Activated CD8-positive, alpha-beta memory T cell treated with anti-CD3 and anti-CD28 coated beads for 24 hours (primary cell): ENCODE data around the gene SH3PXD2A.
"Not testable (repeated sequence)": the region's sequence is repeated elsewhere in the genome, so short reads cannot be mapped to it uniquely, and the experiment has no call there.

Source experiments
- DNase-seq: peaks from one replicate; pipeline ENCODE4 v3.0.0-alpha.2; 2020

The SH3PXD2A gene

DNA sequence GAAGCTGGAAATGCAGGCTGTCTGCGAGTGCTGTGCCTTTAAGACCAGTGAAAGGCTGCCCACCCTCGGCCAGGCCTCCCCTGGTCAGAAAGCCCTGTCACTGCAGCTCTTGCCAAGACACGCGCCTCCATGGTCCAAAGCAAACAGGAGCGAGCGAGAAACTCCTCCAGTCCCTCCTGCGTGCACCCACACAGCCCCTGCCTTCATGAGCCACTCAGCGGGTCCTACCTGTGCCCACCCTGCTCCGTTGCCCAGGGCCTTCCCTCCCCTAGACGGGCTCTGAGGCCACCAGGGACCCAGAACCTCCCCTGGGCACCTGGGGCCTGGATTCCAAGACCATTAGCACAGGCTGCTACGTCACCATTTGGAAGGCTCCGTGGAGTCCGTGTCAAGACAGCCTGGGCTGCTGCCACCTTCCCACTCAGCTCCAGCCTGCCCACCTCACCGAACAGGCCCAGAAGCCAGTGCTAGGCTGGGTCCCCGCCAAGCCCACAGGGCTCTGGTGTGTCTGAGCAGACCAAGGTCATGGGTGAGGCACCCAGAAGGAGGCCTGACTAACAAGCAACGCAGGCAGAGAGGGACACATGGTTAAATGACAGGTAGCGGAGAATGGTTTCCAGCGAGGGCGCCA lies 217.3 kb downstream of the SH3PXD2A start:
- DNase-seq: no peak

DNA sequence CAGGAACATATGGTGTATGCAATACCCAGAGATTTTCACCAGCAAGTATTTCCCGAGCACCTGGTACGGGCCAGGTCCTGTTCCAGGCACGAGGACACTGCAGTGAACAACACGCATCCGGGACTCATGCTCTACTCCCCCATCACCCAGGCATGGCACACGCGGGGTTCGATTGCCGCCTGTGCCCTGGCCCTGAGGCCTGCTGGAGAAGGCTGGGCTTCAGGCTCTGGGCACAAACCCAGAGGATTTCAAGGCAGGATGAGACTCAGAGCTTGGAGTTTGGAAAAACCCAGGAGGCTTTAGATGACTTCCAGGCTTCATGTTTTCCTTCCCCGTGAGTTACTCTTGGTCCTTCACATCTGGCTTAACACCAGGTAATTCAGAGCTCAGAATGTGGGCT lies 218.4 kb downstream of the SH3PXD2A start:
- DNase-seq: no peak

DNA sequence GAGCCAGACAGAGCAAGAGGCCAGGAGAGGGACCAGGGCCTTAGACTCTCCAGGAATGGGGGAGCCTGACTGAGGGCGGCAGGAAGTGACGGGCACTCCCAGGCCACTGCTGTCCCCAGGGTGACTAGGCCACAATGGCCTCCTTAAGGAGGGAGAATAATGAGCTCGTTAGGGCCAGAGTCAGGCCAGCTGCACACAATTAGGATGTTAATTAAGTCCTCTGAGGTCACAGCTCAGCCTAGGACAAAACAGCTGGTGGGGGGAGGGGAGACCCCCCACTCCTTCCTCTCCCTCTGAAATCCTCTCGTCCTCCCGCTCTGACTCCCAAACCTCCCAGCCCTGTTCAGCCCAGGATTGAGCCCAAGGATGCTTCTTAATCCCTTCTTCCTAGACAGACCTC lies 218.9 kb downstream of the SH3PXD2A start:
- no peak for DNase-seq

DNA sequence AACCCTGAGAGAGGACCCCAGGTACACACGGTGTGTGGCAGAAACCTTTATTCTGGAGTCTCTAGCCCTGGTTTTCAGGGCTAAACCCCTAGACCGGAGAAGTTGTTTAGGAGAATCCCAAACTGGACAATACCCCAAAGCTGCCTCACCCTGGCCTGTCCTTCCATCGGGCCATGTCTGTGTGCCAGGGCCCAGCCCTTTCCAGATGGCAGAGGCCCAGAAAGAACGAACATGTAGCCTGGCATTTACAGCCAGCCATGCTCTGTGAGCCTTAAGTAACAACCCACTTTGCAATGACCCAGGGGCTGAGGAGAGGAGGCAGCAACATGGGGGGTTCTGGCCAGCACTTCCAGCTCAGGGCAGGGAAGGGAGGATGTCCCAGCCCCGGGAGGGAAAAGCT lies 219.8 kb downstream of the SH3PXD2A start:
- no peak for DNase-seq

DNA sequence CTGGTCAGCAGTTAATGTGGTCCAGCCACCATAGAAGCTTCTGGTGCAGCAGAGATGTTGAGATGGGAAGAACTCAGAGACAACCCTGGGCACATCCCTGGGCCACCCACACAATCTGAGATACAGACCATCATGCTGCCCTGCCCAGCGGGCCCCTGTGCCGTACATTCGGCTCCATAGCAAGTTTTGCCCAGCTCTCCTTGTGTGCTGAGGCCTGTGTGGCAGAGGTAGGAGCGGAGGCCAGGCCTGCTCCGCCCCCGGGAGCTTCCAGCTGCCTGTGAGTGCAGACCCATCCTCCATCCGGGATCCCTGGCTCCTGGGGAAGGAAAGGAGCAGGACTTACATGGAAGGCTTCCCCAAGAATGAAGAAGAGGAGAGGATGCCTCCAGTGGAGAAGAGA lies 221.5 kb downstream of the SH3PXD2A start:
- no peak for DNase-seq

GRCh38 chr10:103632871-103633270 lies 222.5 kb downstream of the SH3PXD2A start:
- not testable (repeated sequence) for DNase-seq

- no peak for DNase-seq
These were observed 223.1 kb downstream of the SH3PXD2A start for GRCh38 chr10:103632247-103632642.

DNA sequence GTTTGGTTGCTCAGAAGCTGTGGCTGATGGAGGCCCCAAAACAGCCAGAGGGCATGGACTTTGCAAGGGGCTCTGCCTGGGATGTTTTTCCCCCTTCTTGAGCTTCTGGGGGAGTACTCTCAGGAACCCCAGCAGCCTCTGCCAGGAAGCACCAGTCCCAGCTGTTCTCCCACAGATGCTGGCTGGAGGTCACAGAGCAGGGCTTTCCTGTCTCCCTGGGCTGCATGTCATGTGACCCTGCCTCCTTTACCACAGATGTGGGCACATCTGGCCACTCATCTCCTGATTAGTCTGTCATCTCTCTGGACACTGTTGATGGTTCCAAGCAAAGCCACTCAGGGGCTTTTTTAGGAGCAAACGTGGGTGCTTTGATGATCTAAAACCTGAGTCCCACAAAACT lies 225.2 kb downstream of the SH3PXD2A start:
- DNase-seq: no peak

DNA sequence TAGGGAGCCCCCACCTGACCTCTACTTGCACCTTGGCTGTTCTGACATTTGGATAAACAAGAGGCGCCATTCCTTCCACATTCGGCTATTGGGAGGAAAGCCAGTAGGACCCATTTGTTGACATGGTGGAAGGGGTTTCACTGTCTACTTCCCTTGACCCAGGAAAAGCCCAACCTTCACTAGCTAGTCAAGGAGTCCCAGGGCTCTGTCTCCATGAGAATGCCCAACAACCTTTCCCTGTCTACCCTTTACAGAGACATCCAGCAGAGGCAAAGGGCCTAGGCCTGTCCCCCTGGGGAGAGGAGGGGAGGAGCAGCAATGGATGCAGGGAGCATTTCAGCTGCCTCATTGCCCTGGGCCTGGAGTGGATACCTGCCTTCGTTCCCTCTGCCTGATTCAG lies 225.8 kb downstream of the SH3PXD2A start:
- no peak for DNase-seq

GRCh38 chr10:103627893-103628292 lies 227.5 kb downstream of the SH3PXD2A start:
- no peak for DNase-seq

DNA sequence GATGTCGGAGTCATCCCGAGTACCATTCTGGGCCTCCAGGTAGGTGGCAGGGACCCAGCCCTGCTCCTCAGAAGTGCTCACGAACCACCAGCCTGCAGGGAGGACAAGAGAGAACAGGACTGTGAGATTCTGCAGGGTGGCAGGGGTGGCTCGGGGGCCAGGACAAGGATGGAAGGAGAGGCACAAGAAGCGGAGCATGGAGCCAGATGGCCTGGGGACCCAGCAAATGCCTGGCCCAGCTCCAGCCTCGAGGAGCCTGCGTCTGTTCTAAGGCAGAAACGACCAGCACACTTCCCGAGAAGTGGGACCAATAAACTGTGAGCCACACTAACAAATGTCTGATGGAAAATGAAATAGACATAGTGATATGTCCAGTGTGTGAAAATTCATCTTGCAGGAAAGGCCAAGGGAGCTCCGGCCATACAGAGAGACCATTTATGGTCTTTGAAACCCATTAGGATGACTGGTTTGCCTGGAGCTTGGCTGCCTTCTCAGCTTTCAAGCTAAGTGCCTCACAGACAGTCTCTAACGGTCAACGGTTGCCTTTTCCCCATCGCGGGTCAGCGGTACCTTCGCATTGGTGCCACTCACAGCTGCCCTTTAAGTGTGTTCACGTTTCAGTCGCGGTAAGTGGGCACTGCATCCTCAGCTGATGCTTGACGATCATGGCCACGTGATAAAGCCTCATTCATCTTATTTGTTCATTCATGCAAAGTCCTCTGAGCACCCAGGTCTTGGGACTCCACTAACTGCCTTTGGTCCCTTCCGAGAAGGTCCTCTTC lies 228.1 kb downstream of the SH3PXD2A start:
- DNase-seq: no peak

- no peak for DNase-seq
These were observed 229.2 kb downstream of the SH3PXD2A start for GRCh38 chr10:103626178-103626577.

DNA sequence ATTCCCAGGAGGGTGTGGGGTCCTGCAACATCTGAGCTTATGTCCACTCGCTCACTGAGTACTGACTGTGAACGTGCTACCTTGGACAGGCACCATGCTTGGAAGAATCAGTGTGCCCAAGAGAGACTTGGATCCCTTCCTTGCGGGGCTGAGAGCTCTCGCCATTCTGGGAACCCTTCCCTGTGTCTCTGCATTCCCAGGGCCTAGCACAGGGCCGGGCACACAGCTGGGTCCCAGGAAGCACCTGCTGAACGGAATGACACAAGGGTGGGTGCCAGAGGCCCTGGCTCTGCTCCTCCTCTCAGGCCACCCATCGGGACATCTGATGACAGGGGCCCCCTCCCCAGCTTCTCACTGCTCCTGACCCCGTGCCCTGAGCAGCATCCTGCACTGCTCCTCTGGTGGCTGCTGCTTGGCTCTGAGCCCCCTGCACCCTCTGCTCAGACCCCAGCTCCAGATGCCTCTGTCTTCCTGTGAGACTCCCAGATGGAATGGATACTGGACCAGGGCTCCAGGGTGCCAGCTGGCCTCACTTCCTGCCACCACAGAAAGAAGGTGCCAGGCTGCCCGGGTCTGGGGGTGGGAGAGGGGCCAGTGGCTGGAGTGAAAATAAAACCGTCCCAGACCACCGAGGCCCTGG lies 232.3 kb downstream of the SH3PXD2A start:
- no peak for DNase-seq

DNA sequence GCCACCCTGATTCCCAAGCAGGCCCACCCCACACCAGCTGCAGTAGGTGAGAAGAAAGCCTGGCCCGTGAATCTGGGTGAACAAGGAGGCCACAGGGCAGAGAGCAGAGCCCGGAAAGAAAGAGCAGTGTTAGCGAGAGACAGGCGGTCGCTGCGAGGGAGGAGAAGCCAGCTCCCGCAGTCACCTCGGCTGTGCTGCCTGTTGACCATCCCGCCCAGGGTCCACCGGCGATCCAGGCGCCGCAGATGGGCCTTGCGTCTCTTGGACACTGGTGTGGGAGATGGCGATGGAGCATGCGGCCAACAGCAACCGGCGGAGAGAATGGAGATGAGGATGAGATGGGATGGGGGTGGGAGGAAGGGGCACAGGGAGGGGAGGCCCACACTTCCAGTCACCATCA lies 233.1 kb downstream of the SH3PXD2A start:
- DNase-seq: no peak

- DNase-seq: no peak
These were observed 233.6 kb downstream of the SH3PXD2A start for GRCh38 chr10:103621783-103622125.

DNA sequence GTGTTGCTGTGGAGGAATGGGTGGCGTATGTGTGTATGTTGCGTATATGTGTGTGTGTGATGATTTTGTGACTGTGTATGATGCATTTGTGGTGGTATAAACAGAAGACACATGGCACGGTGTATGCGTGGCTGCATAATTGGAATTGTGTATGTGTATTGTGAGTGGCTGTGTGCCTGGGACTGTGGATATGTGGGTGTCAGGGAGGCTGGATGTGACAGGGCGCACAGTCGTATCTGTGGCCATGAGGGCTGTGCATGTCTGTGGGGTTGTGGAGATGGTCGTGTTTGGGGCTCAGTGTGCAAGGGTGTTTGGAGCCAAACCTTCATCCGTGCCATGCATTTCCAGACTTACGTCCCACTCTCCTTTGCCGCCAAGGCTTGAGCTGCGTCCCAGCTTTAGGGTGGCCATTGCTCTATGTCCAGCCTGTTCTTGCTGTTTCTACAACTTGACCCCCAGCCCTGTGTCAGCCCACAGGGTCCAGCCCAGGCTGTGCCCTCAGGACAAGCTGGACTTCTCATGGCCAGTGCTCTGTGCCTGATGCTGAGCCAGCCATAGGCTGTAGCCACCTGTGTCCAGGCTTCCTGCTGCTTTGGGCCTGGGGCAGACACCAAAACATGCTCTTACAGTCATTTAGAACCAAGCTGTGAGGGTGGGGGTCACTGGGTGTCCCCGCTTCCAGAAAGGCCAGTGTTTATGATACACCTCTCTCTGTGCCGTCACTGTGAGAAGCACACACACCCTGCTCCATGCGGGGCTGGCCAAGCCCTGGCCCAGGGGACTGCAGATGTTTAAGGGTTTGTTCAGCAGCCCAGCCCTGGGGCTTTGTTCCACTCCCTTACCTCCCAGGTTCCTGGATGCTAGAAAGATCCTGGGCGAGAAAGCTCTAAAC lies 234.2 kb downstream of the SH3PXD2A start:
- DNase-seq: no peak

DNA sequence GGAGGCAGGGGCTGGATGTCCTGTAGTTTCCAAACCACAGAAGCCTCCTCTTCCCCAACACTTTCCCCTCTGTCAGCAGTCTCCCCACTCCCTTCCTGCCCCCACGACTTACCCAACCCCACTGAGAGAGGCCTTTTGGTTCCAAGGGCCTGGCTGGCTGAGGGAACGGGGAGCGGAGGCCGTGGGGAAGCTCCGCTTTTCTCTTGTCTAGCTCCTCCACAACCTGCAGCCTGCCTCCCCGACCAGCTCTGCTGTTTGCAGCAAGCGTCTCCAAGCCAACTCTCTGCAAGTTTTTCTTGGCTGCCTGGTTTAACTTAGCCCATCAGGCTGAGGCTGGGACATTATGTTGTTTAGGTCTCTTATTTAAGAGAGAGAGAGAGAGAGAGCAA lies 235.0 kb downstream of the SH3PXD2A start:
- DNase-seq: no peak

DNA sequence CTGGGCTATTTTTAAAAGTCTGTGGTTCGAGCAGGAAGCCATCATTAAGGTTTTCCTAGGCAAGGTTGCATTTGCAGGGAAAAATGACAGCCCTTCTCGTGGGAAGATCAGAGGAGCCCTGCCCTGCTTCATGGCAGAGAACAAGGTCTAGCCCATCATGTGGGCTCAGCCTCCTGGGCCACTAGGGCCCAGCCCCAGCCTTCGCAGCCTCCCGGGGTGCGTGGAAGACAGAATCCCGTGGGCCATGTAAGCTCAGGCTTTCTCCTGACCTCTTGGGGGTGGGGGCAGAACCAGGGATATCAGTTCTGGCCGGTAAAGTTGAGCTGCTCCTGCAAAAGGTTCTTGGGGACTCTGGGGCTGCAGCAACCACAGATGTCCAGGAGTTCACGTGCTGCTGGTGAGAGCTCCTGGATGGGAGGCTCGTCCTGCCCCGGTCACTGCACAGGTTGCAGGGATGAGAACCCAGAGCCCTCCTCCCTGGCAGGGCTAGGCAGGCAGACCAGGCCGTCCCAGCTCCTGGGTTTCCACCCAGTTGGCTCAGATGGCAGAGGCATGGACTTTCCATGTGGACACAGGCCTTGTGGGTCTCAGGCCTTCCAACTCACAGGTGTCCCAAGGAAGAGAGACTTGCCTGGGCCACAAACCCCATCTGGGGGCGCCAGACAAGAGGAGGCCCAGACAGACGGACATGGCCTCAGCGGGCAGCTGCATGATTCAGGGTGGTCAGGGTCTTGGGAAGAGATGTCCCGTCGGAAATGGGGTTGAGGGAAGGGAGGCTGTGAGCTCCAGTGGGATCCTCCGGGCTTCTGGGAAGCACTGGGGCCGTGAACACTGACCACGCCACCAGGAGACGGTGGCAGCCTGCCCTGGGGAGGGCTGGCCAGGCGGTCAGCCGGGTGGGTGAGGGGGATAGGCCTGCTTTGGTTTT lies 235.7 kb downstream of the SH3PXD2A start:
- no peak for DNase-seq

DNA sequence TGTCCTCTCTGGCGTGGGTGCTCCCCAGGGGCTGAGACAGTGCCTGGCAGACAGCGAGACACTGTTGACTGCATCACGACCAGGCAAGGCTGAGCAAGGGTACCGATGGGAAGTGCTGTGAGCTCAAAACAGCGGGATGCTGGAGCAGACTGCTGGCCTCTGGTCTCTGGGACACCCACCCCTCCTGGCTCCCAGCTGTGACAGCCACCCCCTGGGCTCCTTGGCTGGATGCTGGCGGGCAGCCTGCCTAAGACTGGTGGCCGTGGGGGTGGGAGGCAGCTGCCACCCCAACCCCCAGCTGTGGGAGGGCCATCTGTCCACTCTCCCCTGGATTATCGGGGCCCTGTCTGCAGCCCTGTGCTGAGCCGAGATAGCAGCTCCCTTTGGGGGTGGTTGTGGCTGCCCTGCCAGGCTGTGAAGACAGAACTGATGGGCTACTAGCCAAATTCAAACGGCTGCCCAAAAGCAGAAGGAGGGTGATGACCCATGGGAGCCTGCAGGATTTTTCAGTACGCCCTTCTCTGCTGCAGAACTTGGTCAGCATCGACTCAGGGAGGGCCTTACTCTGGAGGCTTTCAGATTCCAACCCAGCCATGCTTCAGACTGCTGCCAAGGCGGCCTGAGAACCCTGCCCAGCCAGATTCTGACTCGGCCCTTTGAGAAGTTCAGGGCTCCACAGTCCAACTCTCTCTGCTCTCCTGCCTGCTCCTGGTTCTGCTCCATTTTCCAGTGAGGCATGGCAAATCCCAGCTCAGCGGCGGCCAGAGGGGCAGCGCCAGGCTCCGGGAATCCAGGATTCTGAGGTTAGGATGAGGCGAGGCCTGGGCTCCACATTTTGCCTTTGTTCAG lies 236.6 kb downstream of the SH3PXD2A start:
- no peak for DNase-seq

DNA sequence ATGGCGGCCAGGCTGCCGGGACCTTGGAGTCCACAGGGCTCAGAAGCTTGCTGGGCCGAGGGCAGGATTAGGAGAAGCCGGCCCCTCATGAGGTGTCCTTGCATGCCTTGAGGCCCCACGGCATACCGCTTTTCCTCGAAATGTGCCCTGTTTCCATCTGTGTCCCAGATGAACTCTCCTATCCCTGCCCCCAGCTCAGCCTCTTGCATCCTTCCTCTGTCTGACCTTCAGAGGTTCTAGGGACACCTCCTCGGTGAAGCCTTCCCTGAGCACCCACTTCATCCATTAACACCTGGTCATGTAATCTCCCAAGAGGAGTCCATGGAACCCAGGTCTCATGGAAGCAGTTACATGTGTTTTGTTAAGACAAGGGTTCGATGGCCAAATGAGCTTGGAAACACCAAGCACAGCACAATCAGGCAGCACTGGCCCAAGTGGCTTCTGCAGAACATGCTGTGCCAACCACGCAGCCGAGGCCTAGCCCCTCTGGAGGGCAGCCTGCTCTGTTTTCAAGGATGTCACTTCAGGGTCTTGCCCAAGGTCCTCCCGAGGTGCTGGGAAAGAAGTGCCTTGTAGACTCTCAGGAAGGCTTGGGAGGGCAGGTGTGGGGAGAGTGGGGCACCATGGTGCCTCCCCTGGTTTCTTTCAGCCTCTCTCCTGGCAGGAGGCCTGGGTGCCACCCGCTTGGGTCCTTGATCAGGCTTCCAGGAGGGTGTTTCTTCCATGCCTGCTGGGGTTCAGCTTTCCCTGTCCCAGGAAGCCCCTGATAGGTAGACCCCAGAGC lies 237.6 kb downstream of the SH3PXD2A start:
- DNase-seq: no peak
